ENCODE data around the gene TAF1B.

DNA sequence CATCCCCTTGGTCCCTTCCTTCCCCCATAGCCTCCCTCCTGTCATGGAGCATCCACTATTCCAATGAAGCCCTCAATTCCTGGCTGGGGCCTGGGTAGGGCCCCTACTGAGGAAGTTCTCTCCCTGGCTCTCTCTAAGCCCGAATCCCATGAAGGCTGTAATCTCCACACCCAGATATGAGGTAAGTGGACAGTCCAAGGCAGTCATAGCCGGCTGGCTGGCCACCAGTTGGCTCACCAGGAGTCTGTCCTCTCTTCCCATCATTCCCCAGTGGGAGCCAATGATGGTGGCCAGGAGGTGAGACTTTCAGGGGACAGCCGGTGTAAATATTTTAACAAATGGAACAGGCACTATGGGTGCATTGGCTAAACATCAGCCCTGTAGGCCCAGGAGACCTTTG, 6.8 kb upstream of the TAF1B start:
- TF ChIP-seq, protein P1, sequence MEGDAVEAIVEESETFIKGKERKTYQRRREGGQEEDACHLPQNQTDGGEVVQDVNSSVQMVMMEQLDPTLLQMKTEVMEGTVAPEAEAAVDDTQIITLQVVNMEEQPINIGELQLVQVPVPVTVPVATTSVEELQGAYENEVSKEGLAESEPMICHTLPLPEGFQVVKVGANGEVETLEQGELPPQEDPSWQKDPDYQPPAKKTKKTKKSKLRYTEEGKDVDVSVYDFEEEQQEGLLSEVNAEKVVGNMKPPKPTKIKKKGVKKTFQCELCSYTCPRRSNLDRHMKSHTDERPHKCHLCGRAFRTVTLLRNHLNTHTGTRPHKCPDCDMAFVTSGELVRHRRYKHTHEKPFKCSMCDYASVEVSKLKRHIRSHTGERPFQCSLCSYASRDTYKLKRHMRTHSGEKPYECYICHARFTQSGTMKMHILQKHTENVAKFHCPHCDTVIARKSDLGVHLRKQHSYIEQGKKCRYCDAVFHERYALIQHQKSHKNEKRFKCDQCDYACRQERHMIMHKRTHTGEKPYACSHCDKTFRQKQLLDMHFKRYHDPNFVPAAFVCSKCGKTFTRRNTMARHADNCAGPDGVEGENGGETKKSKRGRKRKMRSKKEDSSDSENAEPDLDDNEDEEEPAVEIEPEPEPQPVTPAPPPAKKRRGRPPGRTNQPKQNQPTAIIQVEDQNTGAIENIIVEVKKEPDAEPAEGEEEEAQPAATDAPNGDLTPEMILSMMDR (IDR thresholded peaks at IDR 0.05) = no peak
- TF ChIP-seq EZH2phosphoT487 (IDR thresholded peaks at IDR 0.05) = no peak

All from neural progenitor cell (in vitro differentiated cells).